GF-D8 (cell line): ENCODE data around the gene ATXN7L3.
"Not testable (repeated sequence)": the region's sequence is repeated elsewhere in the genome, so short reads cannot be mapped to it uniquely, and the experiment has no call there.

ENCODE experiments used
- DNase-seq: peaks from one replicate; lab custom pipeline; 2025; lab: John Stamatoyannopoulos, UW

The ATXN7L3 gene

GRCh38 chr17:44199553-44200477 lies at the start of gene ATXN7L3:
ATXN7L3 (minus strand) TSS chr17:44199884; CDS start chr17:44198070, 1,814 bp downstream.
- DNase-seq, result peak; percentile 90

- no peak for DNase-seq
Measured at GRCh38 chr17:44247876-44248736, 48.4 kb upstream of the ATXN7L3 start.

GRCh38 chr17:44247440-44247841 lies 47.8 kb upstream of the ATXN7L3 start:
- no peak for DNase-seq

GRCh38 chr17:44241106-44241624 lies 41.5 kb upstream of the ATXN7L3 start:
- no peak for DNase-seq

GRCh38 chr17:44237886-44238285 lies 38.2 kb upstream of the ATXN7L3 start:
- DNase-seq, result not testable (repeated sequence)

GRCh38 chr17:44236444-44236991 lies 36.8 kb upstream of the ATXN7L3 start:
- no peak for DNase-seq

- no peak for DNase-seq
Measured at GRCh38 chr17:44235583-44235936, 35.9 kb upstream of the ATXN7L3 start.

GRCh38 chr17:44233582-44233981 lies 33.9 kb upstream of the ATXN7L3 start:
- DNase-seq, result no peak

GRCh38 chr17:44232061-44232460 lies 32.4 kb upstream of the ATXN7L3 start:
- DNase-seq, result no peak

- no peak for DNase-seq
Measured at GRCh38 chr17:44230140-44230539, 30.5 kb upstream of the ATXN7L3 start.

GRCh38 chr17:44229090-44229489 lies 29.4 kb upstream of the ATXN7L3 start:
- DNase-seq, result no peak

- no peak for DNase-seq
Measured at GRCh38 chr17:44223541-44224071, 23.9 kb upstream of the ATXN7L3 start.

- peak; percentile 3 for DNase-seq
Measured at GRCh38 chr17:44222112-44222869, 22.6 kb upstream of the ATXN7L3 start.

GRCh38 chr17:44221862-44222111 lies 22.1 kb upstream of the ATXN7L3 start:
- DNase-seq, result no peak

- peak; percentile 53 for DNase-seq
Measured at GRCh38 chr17:44221084-44221861, 21.6 kb upstream of the ATXN7L3 start.

- DNase-seq, result peak; percentile 46
Measured at GRCh38 chr17:44220213-44221083, 20.8 kb upstream of the ATXN7L3 start.

GRCh38 chr17:44219616-44220212 lies 20.0 kb upstream of the ATXN7L3 start, which contains the start of gene UBTF:
UBTF (minus strand) TSS chr17:44219675; CDS start chr17:44218229, 1,446 bp downstream.
- DNase-seq, result peak; percentile 4

- DNase-seq, result peak; percentile 17
Measured at GRCh38 chr17:44219108-44219615, 19.5 kb upstream of the ATXN7L3 start.
